ENCODE results near the gene CDK11B.
"Not testable (repeated sequence)": the region's sequence is repeated elsewhere in the genome, so short reads cannot be mapped to it uniquely, and the experiment has no call there.

DNA sequence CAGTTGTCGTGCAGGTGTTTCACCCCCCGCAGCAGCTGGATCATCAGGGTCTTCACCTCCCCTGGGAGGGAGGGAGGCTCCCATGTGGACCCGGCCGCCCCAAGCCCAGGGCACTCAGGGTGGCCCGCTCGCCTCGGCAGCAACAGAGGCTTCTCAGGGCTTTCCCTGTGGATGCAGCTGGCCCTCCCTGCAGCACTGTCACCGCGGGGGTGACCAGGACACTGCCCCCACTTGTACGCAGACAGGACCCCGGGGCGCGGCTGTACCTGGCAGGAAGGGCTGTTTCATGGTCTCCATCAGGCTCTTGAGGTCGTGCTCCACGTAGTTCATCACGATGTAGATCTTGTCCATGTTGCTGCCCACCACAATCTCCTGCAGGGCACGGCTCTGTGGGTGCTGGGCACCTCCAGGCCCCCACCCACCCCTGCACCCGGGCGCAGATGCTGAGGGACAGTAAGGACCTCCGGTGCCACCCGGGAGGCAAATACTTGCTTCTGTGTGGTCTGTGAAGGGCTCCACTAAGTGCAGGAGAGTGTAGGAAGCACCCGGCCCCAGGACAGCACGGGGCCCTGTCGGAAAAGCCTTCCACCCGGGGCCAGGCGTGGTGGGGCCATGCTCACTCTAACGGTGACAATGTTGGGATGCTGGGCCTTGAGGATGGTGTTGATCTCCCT lies 45.6 kb upstream of the CDK11B start:
- TF ChIP-seq EZH2phosphoT487 (IDR thresholded peaks at IDR 0.05; ENCODE audit: low read depth): not testable (repeated sequence)
- TF ChIP-seq, protein P1, sequence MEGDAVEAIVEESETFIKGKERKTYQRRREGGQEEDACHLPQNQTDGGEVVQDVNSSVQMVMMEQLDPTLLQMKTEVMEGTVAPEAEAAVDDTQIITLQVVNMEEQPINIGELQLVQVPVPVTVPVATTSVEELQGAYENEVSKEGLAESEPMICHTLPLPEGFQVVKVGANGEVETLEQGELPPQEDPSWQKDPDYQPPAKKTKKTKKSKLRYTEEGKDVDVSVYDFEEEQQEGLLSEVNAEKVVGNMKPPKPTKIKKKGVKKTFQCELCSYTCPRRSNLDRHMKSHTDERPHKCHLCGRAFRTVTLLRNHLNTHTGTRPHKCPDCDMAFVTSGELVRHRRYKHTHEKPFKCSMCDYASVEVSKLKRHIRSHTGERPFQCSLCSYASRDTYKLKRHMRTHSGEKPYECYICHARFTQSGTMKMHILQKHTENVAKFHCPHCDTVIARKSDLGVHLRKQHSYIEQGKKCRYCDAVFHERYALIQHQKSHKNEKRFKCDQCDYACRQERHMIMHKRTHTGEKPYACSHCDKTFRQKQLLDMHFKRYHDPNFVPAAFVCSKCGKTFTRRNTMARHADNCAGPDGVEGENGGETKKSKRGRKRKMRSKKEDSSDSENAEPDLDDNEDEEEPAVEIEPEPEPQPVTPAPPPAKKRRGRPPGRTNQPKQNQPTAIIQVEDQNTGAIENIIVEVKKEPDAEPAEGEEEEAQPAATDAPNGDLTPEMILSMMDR (IDR thresholded peaks at IDR 0.05; ENCODE audit: low read depth, low read length): not testable (repeated sequence)
